Skin epidermis (tissue), 12 donors: ENCODE results near the gene LIPC.

Experiments used
- H3K27ac ChIP-seq, 21 experiments: fragments of 200-600 bp; sonication (generic) in 11 of 21; one replicate each; pipeline ENCODE4 v1.5.0; 2020; ENCODE audit warnings: mild to moderate bottlenecking in 3 of 21, inconsistent platforms in 2 of 21, moderate library complexity in 2 of 21
- H3K4me3 ChIP-seq, 7 experiments: fragments of 200-600 bp; sonication (generic) in 2 of 7; one replicate each; pipeline ENCODE4 v1.5.0; 2020; ENCODE audit warnings: inconsistent platforms in 2 of 7, mild to moderate bottlenecking in 2 of 7, moderate library complexity in 1 of 7

Gene LIPC

GRCh38 chr15:58404722-58405121, 27.1 kb upstream of the LIPC start:
- Histone ChIP-seq H3K27ac (no peak overlapping the region), H3K4me3 (no peak overlapping the region)

GRCh38 chr15:58405865-58406264, 25.9 kb upstream of the LIPC start:
- H3K4me3 ChIP-seq, result no peak overlapping the region
- H3K27ac ChIP-seq, result no peak overlapping the region

GRCh38 chr15:58406811-58407210, 25.0 kb upstream of the LIPC start:
- Histone ChIP-seq H3K27ac (no peak overlapping the region), H3K4me3 (no peak overlapping the region)

GRCh38 chr15:58407236-58407775, 24.5 kb upstream of the LIPC start:
- no peak overlapping the region for H3K27ac ChIP-seq

GRCh38 chr15:58407778-58408177, 24.0 kb upstream of the LIPC start:
- Histone ChIP-seq H3K4me3 (no peak overlapping the region), H3K27ac (no peak overlapping the region)

More at GRCh38 chr15:58407236-58407775, 24.5 kb upstream of the LIPC start:
- H3K4me3 ChIP-seq, result no peak overlapping the region

- Histone ChIP-seq H3K27ac (peak overlapping the region in 8 of 21 experiments; percentile 21 to 81 (median 35)), H3K4me3 (peak overlapping the region in 2 of 7 experiments; percentile 30 to 37)
Observed at GRCh38 chr15:58409861-58410260, 21.9 kb upstream of the LIPC start.

- Histone ChIP-seq H3K27ac (peak overlapping the region in 11 of 21 experiments; percentile 21 to 81 (median 33)), H3K4me3 (peak overlapping the region in 6 of 7 experiments; percentile 6 to 37 (median 15))
Observed at GRCh38 chr15:58410353-58410752, 21.4 kb upstream of the LIPC start.

- no peak overlapping the region for H3K4me3 ChIP-seq
- no peak overlapping the region for H3K27ac ChIP-seq
Observed at GRCh38 chr15:58413253-58413652, 18.5 kb upstream of the LIPC start.

- Histone ChIP-seq H3K27ac (no peak overlapping the region), H3K4me3 (no peak overlapping the region)
Observed at GRCh38 chr15:58415636-58416035, 16.2 kb upstream of the LIPC start.

- Histone ChIP-seq H3K27ac (no peak overlapping the region), H3K4me3 (no peak overlapping the region)
Observed at GRCh38 chr15:58416963-58417362, 14.8 kb upstream of the LIPC start.

GRCh38 chr15:58418135-58418534, 13.7 kb upstream of the LIPC start:
- Histone ChIP-seq H3K4me3 (no peak overlapping the region), H3K27ac (no peak overlapping the region)

GRCh38 chr15:58419803-58420524, 11.8 kb upstream of the LIPC start:
- Histone ChIP-seq H3K27ac (no peak overlapping the region), H3K4me3 (no peak overlapping the region)

GRCh38 chr15:58420579-58421043, 11.2 kb upstream of the LIPC start:
- H3K27ac ChIP-seq, result no peak overlapping the region
- H3K4me3 ChIP-seq, result no peak overlapping the region

GRCh38 chr15:58423205-58423604, 8.6 kb upstream of the LIPC start:
- no peak overlapping the region for H3K4me3 ChIP-seq
- H3K27ac ChIP-seq, result peak overlapping the region in 3 of 21 experiments; percentile 1 to 82 (median 61)

GRCh38 chr15:58423831-58424608, 7.8 kb upstream of the LIPC start:
- Histone ChIP-seq H3K4me3 (no peak overlapping the region), H3K27ac (peak overlapping the region in 7 of 21 experiments; percentile 8 to 82 (median 61))

- Histone ChIP-seq H3K4me3 (no peak overlapping the region), H3K27ac (peak overlapping the region in 3 of 21 experiments; percentile 61 to 82 (median 70))
Observed at GRCh38 chr15:58424722-58425121, 7.1 kb upstream of the LIPC start.

GRCh38 chr15:58425185-58425584, 6.6 kb upstream of the LIPC start:
- Histone ChIP-seq H3K4me3 (no peak overlapping the region), H3K27ac (no peak overlapping the region)

GRCh38 chr15:58425834-58426233, 6.0 kb upstream of the LIPC start:
- Histone ChIP-seq H3K27ac (no peak overlapping the region), H3K4me3 (no peak overlapping the region)

GRCh38 chr15:58426501-58426900, 5.3 kb upstream of the LIPC start:
- no peak overlapping the region for H3K4me3 ChIP-seq
- no peak overlapping the region for H3K27ac ChIP-seq

- Histone ChIP-seq H3K27ac (no peak overlapping the region), H3K4me3 (no peak overlapping the region)
Observed at GRCh38 chr15:58427987-58428386, 3.8 kb upstream of the LIPC start.
